ENCODE data around the gene CACNA1C.

Gene CACNA1C

GRCh38 chr12:2607881-2608607, 555.3 kb downstream of the CACNA1C start:
- no peak overlapping the region for H3K4me3 ChIP-seq (ENCODE audit: low read depth, low read length)
- TF ChIP-seq CTCF (IDR thresholded peaks at IDR 0.05; ENCODE audit: low read depth, low read length), result no peak

GRCh38 chr12:2608608-2608945, 555.8 kb downstream of the CACNA1C start:
- TF ChIP-seq CTCF (IDR thresholded peaks at IDR 0.05; ENCODE audit: low read depth, low read length), result no peak
- H3K4me3 ChIP-seq (ENCODE audit: low read depth, low read length), result no peak overlapping the region

- H3K4me3 ChIP-seq (ENCODE audit: low read depth, low read length), result no peak overlapping the region
- TF ChIP-seq CTCF (IDR thresholded peaks at IDR 0.05; ENCODE audit: low read depth, low read length), result no peak
These were observed 556.2 kb downstream of the CACNA1C start for GRCh38 chr12:2609020-2609419.

- no peak overlapping the region for H3K4me3 ChIP-seq (ENCODE audit: low read depth, low read length)
- TF ChIP-seq CTCF (IDR thresholded peaks at IDR 0.05; ENCODE audit: low read depth, low read length), result no peak
These were observed 557.6 kb downstream of the CACNA1C start for GRCh38 chr12:2610358-2610757.

- no peak overlapping the region for H3K4me3 ChIP-seq (ENCODE audit: low read depth, low read length)
- TF ChIP-seq CTCF (IDR thresholded peaks at IDR 0.05; ENCODE audit: low read depth, low read length), result no peak
These were observed 560.7 kb downstream of the CACNA1C start for GRCh38 chr12:2613326-2614073.

GRCh38 chr12:2614341-2614740, 561.6 kb downstream of the CACNA1C start:
- no peak overlapping the region for H3K4me3 ChIP-seq (ENCODE audit: low read depth, low read length)
- no peak for TF ChIP-seq CTCF (IDR thresholded peaks at IDR 0.05; ENCODE audit: low read depth, low read length)

- no peak overlapping the region for H3K4me3 ChIP-seq (ENCODE audit: low read depth, low read length)
- no peak for TF ChIP-seq CTCF (IDR thresholded peaks at IDR 0.05; ENCODE audit: low read depth, low read length)
These were observed 563.0 kb downstream of the CACNA1C start for GRCh38 chr12:2615665-2616402.

All from WI38 (cell line).